Neural progenitor cell (in vitro differentiated cells): ENCODE data around the gene MYOZ1. TPM values are rescaled to one million over a fixed set of nuclear protein-coding genes. Genes with fewer than 3 reads are reported as not detected.
A peak's percentile ranks its signal among the peaks of the same experiment; 100 is the strongest.
"Not testable (repeated sequence)": the region's sequence is repeated elsewhere in the genome, so short reads cannot be mapped to it uniquely, and the experiment has no call there.

Experiments
- DNase-seq: peaks from one replicate; pipeline ENCODE4 v3.0.0-alpha.2; 2016; ENCODE audit warnings: low spot score
- H2AFZ ChIP-seq: fragments of 200-600 bp; sonication (generic); replicated peaks from 2 replicates; pipeline ENCODE4 v1.6.1; 2016; ENCODE audit warnings: antibody characterized with exemption
- H3F3A ChIP-seq: fragments of 200-600 bp; sonication (generic); 2 replicates; pipeline ENCODE4 v1.6.1; 2016; ENCODE audit warnings: antibody characterized with exemption, low read depth
- H3K27ac ChIP-seq: fragments of 200-600 bp; sonication (generic); 2 replicates; pipeline ENCODE4 v1.5.1; 2016; ENCODE audit warnings: mild to moderate bottlenecking
- H3K27me3 ChIP-seq: fragments of 200-600 bp; sonication (generic); 2 replicates; pipeline ENCODE4 v1.6.1; 2016; ENCODE audit warnings: mild to moderate bottlenecking, moderate library complexity
- H3K36me3 ChIP-seq: fragments of 200-600 bp; sonication (generic); 2 replicates; pipeline ENCODE4 v1.5.1; 2016
- H3K4me1 ChIP-seq: fragments of 200-600 bp; sonication (generic); 2 replicates; pipeline ENCODE4 v1.6.1; 2016; ENCODE audit warnings: mixed run types
- H3K4me2 ChIP-seq: fragments of 200-600 bp; sonication (generic); 2 replicates; pipeline ENCODE4 v1.6.1; 2016
- H3K4me3 ChIP-seq: fragments of 200-600 bp; sonication (generic); 2 replicates; pipeline ENCODE4 v1.5.1; 2016
- H3K79me2 ChIP-seq: fragments of 200-600 bp; sonication (generic); 2 replicates; pipeline ENCODE4 v1.6.1; 2016; ENCODE audit warnings: low read depth
- H3K9ac ChIP-seq: fragments of 200-600 bp; sonication (generic); 2 replicates; pipeline ENCODE4 v1.6.1; 2016
- H3K9me3 ChIP-seq: fragments of 200-600 bp; sonication (generic); 2 replicates; pipeline ENCODE4 v1.5.1; 2016; ENCODE audit warnings: low read depth
- H4K20me1 ChIP-seq: fragments of 200-600 bp; sonication (generic); 2 replicates; pipeline ENCODE4 v1.6.1; 2016; ENCODE audit warnings: low read depth
- H3K27ac Mint-ChIP-seq: 3 replicates; pipeline ENCODE4 v1.8.0; 2021; ENCODE audit warnings: mixed read lengths
- H3K27me3 Mint-ChIP-seq: 2 replicates; pipeline ENCODE4 v1.8.0; 2022; ENCODE audit warnings: low read depth, mild to moderate bottlenecking, inconsistent platforms, moderate library complexity, mixed read lengths; ENCODE audit not compliant: insufficient read depth
- H3K36me3 Mint-ChIP-seq: 3 replicates; pipeline ENCODE4 v1.8.0; 2021; ENCODE audit warnings: mixed read lengths
- H3K4me1 Mint-ChIP-seq: 3 replicates; pipeline ENCODE4 v1.8.0; 2021; ENCODE audit warnings: mixed read lengths
- H3K4me3 Mint-ChIP-seq: 3 replicates; pipeline ENCODE4 v1.8.0; 2021; ENCODE audit warnings: mild to moderate bottlenecking, moderate library complexity, mixed read lengths
- H3K9me3 Mint-ChIP-seq: 3 replicates; pipeline ENCODE4 v1.8.0; 2020; ENCODE audit warnings: mixed read lengths
- CTCF ChIP-seq: fragments of 200-600 bp; sonication (generic); IDR thresholded peaks from 2 replicates; pipeline ENCODE4 v1.5.1; 2017; ENCODE audit warnings: antibody characterized with exemption, mild to moderate bottlenecking
- EZH2 ChIP-seq: fragments of 200-600 bp; sonication (generic); IDR thresholded peaks from 2 replicates; pipeline ENCODE4 v1.6.1; 2017; ENCODE audit warnings: antibody characterized with exemption, mild to moderate bottlenecking, moderate library complexity
- EZH2phosphoT487 ChIP-seq: fragments of 200-600 bp; sonication (generic); IDR thresholded peaks from 2 replicates; pipeline ENCODE4 v1.6.1; 2017; ENCODE audit warnings: antibody characterized with exemption
- total RNA-seq: library from RNA; depleted of rRNA; stranded (reverse); fragments of >200 nt; gene quantifications from 2 replicates; pipeline ENCODE4 v1.2.3, GENCODE V29; 2015; ENCODE audit warnings: low replicate concordance

The MYOZ1 gene
- total RNA-seq, 1 donor from 2014 or later = 1.2 TPM

DNA sequence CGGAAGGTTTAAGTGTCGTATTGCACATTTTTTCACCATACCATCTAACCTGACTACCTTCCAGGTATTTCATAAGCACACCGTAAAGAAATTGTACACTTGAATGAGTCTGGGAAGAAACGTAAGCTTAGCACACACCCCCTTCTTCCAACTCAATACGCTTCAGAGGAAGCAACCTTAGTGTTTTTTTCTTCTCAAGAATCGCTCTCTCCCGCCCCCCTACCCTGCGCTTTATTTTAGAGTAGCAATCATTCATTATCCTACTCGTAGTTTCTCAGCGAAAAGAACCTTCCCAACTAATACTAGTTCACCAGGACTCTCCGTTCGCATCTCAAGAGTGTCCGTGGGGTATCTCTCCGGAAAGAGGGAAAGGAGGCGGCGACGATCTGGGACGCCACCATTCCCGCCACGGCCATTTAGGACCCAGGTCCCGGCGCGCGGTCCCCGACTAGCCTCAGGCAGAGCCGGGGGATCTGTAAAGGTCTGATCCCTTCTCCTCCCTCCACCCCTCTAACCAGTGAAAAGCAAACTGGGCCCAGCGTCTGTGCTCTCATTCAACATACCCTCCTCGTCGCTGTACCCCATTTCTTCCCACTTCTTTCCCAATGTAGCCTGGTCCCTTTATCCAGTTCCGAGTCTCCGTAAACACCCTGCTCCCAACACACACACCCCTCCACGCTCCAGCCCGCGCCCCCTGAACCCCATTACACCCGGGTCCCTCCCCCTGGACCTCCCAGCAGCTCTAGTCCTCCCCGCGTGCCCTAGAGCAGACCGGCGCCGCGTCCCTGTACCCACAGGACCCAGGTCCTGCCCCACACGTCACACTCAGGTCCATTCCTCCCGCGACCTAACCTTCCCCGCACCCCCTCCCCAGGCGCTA is 16.0 kb downstream of the MYOZ1 start:
- no peaks in the 10 kb centered on the region for H3K9me3 ChIP-seq
- peaks cover 64% of the 10 kb centered on the region for H3K79me2 ChIP-seq
- peaks cover 20% of the 10 kb centered on the region for H3F3A ChIP-seq
- DNase-seq = peak; percentile 85
- peak overlapping the region; percentile 79 for H3K9ac ChIP-seq
- peak overlapping the region; percentile 83 for H3K4me2 ChIP-seq
- H4K20me1 ChIP-seq = no peaks in the 10 kb centered on the region
- H3K9me3 Mint-ChIP-seq = no peaks in the 10 kb centered on the region
- H3K4me1 Mint-ChIP-seq = peaks cover 24% of the 10 kb centered on the region
- no peak for TF ChIP-seq CTCF
- no peak for TF ChIP-seq EZH2phosphoT487
- TF ChIP-seq EZH2 = no peak
- H3K27ac ChIP-seq = peak overlapping the region; percentile 85
- H2AFZ ChIP-seq = peak overlapping the region; percentile 96
- H3K27me3 Mint-ChIP-seq = peaks cover 4% of the 10 kb centered on the region
- H3K27ac Mint-ChIP-seq = peak overlapping the region; percentile 100
- H3K36me3 Mint-ChIP-seq = peaks cover 6% of the 10 kb centered on the region
- peak overlapping the region; percentile 99 for H3K4me3 Mint-ChIP-seq
- peaks cover 11% of the 10 kb centered on the region for H3K4me1 ChIP-seq
- H3K36me3 ChIP-seq = no peaks in the 10 kb centered on the region
- peak overlapping the region; percentile 90 for H3K4me3 ChIP-seq
- no peaks in the 10 kb centered on the region for H3K27me3 ChIP-seq

- no peaks in the 10 kb centered on the region for H3K9me3 ChIP-seq
- H3K4me3 Mint-ChIP-seq = no peak overlapping the region
- no peaks in the 10 kb centered on the region for H3K27me3 ChIP-seq
- no peak overlapping the region for H2AFZ ChIP-seq
- no peaks in the 10 kb centered on the region for H3K9me3 Mint-ChIP-seq
- H3K79me2 ChIP-seq = peaks cover 83% of the 10 kb centered on the region
- TF ChIP-seq EZH2 = no peak
- no peak for TF ChIP-seq EZH2phosphoT487
- TF ChIP-seq CTCF = no peak
- H3K27me3 Mint-ChIP-seq = peaks cover 4% of the 10 kb centered on the region
- H3K4me1 Mint-ChIP-seq = peaks cover 24% of the 10 kb centered on the region
- H3K36me3 Mint-ChIP-seq = peaks cover 6% of the 10 kb centered on the region
- peaks cover 11% of the 10 kb centered on the region for H3K4me1 ChIP-seq
- H3K27ac ChIP-seq = no peak overlapping the region
- DNase-seq = no peak
- H4K20me1 ChIP-seq = peaks cover 3% of the 10 kb centered on the region
- H3K4me2 ChIP-seq = no peak overlapping the region
- H3F3A ChIP-seq = peaks cover 20% of the 10 kb centered on the region
- H3K4me3 ChIP-seq = no peak overlapping the region
- H3K27ac Mint-ChIP-seq = no peak overlapping the region
- H3K36me3 ChIP-seq = no peaks in the 10 kb centered on the region
- no peak overlapping the region for H3K9ac ChIP-seq
Observed at GRCh38 chr10:73623056-73623455, 18.2 kb downstream of the MYOZ1 start.

DNA sequence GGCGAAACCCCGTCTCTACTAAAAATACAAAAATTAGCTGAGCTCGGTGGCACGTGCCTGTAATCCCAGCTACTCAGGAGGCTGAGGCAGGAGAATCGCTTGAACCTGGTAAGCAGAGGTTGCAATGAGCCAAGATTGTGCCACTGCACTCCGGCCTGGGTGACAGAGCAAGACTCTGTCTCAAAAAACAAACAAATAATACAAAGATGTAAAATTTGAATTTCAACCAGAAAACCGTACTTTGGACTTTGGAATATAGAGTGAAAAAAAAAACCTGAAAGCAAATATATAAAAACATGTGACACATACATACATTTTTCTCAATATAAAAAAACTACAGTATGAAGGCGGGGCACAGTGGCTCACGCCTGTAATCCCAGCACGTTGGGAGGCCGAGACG is 20.3 kb downstream of the MYOZ1 start:
- H3K27ac Mint-ChIP-seq, H3K4me3 ChIP-seq, H2AFZ ChIP-seq, H3K36me3 ChIP-seq, H3K9ac ChIP-seq, H3K36me3 Mint-ChIP-seq, DNase-seq, H4K20me1 ChIP-seq, H3K27ac ChIP-seq, H3K27me3 ChIP-seq, H3K4me1 Mint-ChIP-seq, H3K9me3 ChIP-seq, H3K4me1 ChIP-seq, H3K9me3 Mint-ChIP-seq, H3K4me2 ChIP-seq, H3K27me3 Mint-ChIP-seq, H3K4me3 Mint-ChIP-seq: not testable (repeated sequence)
- Histone ChIP-seq H3K79me2 (peaks cover 86% of the 10 kb centered on the region), H3F3A (peaks cover 19% of the 10 kb centered on the region)

- not testable (repeated sequence) for H4K20me1 ChIP-seq, H3K4me1 Mint-ChIP-seq, H3K27me3 ChIP-seq, H3K27me3 Mint-ChIP-seq, H3K9ac ChIP-seq, H3K9me3 ChIP-seq, H3K27ac Mint-ChIP-seq, H3K4me1 ChIP-seq, H3K27ac ChIP-seq, H3K36me3 ChIP-seq, H3F3A ChIP-seq, H3K9me3 Mint-ChIP-seq, H3K4me2 ChIP-seq, DNase-seq, H2AFZ ChIP-seq, H3K36me3 Mint-ChIP-seq, H3K4me3 Mint-ChIP-seq, H3K4me3 ChIP-seq
- H3K79me2 ChIP-seq = peaks cover 80% of the 10 kb centered on the region
Observed at GRCh38 chr10:73617143-73617542, 24.1 kb downstream of the MYOZ1 start.
